Measurements from ENCODE around the gene GRAP. TPM values are rescaled to one million over a fixed set of nuclear protein-coding genes. Genes with fewer than 3 reads are reported as not detected.

Gene GRAP
- total RNA-seq, 4 donors from 2014 or later = 2.4 to 8.1 (median 4.8) TPM

GRCh38 chr17:18984273-18985114 lies 62.3 kb downstream of the GRAP start:
- TF ChIP-seq CTCF (IDR thresholded peaks at IDR 0.05; ENCODE audit: low read depth) = no peak

GRCh38 chr17:18981642-18982424 lies 64.9 kb downstream of the GRAP start:
- TF ChIP-seq CTCF (IDR thresholded peaks at IDR 0.05; ENCODE audit: low read depth) = no peak

GRCh38 chr17:18981335-18981641 lies 65.5 kb downstream of the GRAP start:
- no peak for TF ChIP-seq CTCF (IDR thresholded peaks at IDR 0.05; ENCODE audit: low read depth)

- TF ChIP-seq CTCF (IDR thresholded peaks at IDR 0.05; ENCODE audit: low read depth) = no peak
Measured at GRCh38 chr17:18980682-18981334, 65.9 kb downstream of the GRAP start.

- no peak for TF ChIP-seq CTCF (IDR thresholded peaks at IDR 0.05; ENCODE audit: low read depth)
Measured at GRCh38 chr17:18978655-18979054, 68.1 kb downstream of the GRAP start.

- TF ChIP-seq CTCF (IDR thresholded peaks at IDR 0.05; ENCODE audit: low read depth) = no peak
Measured at GRCh38 chr17:18978050-18978449, 68.7 kb downstream of the GRAP start.

GRCh38 chr17:18977646-18978045 lies 69.1 kb downstream of the GRAP start:
- no peak for TF ChIP-seq CTCF (IDR thresholded peaks at IDR 0.05; ENCODE audit: low read depth)
